GM03348 (cell line): Measurements from ENCODE around the gene CYTH4.
"Not testable (repeated sequence)": the region's sequence is repeated elsewhere in the genome, so short reads cannot be mapped to it uniquely, and the experiment has no call there.

Experiments
- DNase-seq: peaks from one replicate; pipeline ENCODE4 v3.0.0; 2012; ENCODE audit warnings: low spot score

Gene CYTH4

DNA sequence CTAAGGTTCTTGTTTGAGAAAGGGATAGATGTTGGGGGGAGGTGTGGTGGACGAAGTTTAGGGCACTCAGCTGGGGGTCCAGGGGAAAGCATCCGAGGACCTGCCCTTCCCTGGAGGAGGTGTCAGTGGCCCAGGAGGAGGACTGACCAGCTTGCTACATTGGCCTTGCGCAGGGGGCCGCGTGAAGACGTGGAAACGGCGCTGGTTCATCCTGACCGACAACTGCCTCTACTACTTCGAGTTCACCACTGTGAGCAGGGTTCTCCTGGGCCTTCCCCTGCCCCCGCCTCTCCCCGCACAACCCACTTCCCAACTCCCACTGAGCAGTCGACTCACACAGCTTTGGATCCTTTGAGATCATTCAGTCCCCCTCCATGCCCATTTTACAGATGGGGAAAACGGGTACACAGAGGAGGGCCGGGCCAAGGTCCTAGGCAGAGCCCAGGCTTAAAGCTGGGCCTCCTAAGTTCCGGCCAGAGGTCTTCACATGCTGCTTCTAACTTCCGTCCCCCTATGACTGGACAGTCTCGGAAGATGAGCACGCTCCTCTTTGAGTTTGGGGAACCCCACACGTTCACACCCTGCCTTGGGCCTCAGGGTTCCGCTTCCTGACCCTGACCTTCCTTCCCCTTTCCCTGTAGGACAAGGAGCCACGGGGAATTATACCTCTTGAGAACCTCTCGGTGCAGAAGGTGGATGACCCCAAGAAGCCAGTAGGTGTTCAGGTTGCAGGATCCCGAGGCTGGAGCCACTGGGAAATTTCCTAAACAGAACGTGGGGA, 28.7 kb downstream of the CYTH4 start:
- DNase-seq: no peak

DNA sequence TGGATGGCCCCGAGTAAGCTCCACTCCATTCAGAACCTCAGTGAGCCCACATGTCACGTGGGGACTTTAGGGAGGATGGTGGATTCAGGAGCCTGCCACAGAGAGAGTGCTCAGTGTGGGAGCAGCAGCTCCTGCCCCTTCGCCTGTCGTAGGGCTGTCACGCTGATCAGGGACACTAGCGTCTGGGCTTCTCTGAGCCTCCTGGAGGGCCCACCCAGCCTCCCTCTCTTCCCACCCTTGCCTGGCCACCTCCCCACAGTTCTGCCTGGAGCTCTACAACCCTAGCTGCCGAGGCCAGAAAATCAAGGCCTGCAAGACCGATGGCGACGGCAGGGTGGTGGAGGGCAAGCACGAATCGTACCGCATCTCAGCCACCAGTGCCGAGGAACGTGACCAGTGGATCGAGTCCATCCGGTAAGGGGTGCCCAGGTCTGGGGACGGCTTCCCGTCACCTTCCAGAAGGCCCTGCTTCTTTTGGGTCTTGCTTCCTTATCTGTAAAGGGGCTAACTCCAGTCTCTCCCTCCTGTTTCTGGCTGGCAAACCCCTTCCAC, 29.5 kb downstream of the CYTH4 start:
- no peak for DNase-seq

DNA sequence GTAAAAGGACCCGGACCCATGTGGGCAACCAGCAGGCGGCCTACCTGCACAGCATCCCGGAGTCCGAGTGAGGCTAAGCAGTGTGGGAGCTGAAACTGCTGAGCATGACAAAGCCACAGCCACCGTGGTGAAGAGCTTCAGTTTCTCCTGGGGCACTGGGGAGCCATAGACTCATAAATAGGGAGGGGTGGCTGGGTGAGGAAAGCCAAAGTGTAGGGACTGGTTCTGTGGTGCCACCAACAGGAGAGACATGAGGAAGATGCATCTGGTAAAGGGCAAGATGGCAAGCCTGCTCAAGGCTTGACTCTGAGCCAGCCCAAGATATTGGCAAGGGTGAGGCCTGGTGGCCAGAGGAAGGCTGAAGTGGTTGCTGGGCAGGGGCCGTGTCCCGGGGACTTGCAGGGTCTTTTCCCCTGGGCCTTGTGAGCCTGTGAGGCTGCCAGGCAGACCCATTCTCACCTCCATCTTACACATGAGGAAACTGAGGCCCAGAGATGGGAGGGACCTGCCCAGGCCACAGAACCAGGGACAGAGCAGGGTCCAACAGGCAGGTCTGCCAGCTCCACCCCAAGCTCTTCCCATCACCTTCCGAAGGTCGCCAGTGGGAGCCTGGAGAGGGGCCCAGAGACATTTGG, 30.4 kb downstream of the CYTH4 start:
- DNase-seq: no peak

DNA sequence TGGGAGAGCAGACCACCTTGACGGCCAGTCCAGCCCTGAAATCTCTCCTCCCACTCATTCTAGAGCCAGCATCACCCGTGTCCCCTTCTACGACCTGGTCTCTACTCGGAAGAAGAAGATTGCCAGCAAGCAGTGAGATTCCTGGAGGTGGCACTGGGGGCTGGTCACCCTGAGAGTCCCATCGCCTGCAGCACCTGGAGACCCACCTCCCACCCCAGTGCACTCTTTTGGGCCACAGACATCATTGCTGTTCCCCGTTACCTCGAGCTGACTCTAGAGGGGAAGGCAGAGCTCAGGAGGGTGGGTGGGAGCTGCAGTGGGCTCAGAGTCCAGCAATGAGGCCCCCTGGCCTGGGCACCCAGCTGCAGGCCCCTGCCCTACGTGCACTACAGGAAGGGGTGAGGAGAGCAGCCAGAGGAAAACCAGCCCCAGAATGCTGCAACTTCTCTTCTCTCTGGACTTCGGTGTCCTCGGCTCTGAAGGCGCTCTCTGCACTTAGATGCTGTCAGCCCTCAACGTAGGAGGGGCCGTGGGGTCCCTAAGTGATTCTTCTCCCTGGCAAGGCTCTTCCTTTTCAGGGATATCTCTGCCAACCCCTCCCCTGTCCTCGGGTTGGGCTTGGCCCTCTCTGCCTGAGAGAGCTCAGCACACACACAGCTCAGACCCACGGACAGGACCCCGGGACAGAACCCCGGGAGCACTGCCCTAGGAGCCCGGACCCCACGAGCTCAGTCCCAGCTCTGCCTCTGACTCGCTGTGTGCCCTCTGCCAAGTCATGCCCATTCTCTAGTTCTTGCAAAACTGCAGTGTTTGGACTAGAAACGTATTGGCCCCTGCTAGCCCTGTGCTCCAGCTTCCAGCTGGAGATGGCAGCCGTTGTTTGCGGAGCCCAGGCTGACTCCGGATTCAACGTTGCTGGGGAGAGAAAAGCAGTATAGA, 31.3 kb downstream of the CYTH4 start:
- peak; percentile 45 for DNase-seq

DNA sequence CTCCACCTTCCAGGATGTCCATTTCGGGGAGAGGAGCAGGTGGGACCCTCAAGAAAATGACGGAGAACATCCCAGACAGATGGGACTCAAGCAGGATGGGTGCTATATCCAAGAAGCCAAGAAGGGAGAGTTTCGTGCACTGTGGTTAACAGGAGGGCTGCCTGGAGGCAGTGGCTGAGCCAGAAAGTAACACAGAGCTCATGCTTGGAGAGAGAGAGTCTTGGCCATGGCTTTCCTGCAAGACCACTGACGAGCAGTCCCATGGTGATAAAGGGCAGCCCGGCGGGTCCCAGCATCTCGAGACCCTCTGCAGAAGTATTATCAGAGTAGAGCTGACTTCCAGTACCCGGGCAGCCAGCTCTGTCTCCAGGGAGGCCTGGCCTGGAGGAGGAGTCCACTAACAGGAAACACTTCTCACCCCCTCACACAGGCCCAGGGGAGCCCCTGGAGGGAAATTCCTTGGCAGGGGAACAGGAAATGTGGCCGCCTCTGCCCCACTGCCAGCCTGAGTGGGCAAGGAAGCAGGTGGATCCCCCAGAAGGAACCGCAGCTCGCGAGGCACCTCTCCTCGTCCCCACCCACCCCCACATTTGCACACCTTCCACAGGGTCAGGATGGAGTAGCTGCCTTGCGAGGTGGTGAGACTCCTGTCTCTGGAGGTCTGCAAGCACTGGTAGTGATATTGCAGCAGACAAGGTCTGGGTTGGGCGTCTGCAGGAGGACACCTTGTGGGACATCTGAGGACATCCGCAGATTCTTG, 32.2 kb downstream of the CYTH4 start:
- DNase-seq: no peak

DNA sequence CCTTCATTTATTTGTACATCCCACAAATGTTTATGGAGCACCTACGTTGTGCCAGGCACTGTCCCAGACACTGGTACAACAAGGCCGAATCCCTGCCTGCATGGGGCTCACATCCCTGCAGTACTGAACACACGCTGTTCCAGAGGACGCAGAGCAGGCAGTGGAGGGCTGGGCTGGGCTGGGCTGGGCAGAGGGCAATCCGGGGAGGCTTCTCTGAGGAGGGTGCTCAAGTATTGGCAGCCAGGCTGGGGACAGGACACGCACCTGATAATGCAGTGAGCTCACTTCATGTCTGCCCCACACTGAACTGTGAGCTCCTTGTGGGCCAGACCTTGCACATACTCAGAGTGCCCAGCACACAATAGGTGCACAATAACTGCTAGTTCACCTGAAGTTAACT, 34.1 kb downstream of the CYTH4 start:
- DNase-seq: no peak

DNA sequence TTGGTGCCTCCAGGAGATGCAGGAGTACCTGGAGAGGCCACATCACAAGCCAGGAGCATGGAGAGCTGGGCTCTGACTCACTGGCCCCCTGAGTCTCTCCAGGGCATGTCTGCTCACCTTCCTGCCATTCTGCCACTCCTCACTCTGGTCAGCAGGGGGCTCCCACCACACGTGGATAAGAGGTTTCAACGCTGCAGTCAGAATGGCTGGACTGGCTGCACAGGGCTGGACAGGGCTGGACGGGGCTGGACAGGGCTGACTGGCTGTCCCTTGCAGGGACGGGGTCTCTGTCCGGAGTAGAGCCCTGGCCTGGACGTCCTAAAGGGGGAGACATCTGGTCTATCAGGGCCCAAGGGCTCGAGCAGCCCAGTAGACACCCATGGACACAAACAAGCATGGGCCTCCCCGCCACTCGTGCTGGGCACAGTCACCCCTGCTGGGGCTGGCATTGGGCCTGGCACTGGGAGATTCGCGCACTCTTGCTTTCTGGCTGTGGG, 34.6 kb downstream of the CYTH4 start:
- DNase-seq: peak; percentile 93

DNA sequence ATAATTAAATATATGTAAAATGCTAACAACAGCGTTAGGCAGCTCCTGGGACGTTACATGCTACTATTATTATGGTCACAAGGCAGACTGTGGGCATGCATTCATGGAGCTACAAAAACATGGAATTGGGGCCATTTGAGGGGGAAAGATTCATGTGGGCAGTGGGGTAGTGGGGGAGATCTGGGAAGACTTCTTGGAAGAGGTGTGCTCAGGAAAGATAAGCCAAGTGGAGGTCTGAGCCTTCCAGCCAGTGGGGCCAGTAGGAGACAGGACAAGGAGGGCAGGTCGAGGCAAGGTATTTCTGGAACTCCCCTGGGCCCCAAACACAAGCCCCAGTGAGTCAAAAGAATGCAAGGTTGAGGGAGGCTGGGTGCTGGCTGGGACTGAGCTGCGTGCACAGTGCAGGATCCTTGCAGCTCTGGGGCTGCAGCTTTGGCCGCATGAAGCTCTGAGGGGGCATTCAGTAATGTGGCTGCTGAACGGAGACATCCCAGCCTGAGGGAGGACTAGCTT, 35.4 kb downstream of the CYTH4 start:
- DNase-seq: no peak

DNA sequence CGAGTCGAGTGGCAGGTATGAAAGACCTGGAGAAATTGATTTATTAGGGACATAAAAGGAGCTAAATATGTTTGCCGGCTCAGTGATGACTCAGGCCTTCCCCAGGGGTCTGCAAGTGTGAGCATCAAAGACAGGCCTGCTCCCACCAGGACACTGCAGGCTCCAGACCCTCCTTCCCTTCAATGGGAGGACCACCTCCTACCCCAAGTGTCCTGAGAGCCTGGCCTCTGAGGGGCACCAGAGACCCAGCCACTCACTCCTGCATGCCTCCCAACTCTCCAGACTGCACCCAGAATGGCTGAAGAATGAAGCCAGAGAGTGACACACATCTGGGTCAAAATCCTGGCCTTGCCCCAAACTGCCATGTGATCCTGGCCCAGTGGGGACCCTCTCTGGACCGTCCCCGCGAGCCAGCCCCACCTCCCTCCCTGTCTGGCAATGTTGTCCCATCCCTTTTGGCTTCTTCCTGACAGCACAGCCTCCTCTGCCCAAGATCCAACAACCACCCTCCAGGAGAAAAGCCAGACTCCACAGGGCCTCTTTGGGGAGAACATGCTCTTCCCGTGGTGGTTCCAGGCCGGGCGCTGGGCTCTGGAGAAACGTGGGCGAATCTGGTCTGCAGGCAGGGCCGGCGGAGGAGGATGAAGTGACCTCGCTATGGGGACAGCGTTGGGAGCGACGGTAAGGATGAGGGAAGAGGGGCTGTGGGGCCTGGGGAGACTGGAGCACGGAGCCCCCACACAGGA, 36.2 kb downstream of the CYTH4 start:
- no peak for DNase-seq

DNA sequence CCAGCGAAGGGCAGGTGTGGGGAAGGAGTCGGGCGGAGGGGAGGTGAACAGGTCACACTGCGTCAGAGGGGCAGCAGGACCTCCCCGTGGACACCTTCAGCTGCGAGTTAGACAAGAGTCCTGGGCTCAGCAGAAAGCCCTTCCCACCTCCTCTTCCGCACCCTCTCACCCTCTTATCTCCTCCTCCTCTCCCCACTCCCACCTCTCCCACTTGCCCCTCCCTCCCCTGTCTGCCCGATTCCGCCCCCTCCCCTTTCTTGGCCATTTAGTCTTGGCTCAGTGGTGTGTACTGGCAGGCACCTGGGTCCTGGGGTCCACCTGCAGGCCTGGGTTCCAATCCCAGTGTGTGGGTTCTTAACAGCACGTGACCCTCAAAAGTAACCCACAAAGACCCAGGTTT, 37.2 kb downstream of the CYTH4 start:
- no peak for DNase-seq

DNA sequence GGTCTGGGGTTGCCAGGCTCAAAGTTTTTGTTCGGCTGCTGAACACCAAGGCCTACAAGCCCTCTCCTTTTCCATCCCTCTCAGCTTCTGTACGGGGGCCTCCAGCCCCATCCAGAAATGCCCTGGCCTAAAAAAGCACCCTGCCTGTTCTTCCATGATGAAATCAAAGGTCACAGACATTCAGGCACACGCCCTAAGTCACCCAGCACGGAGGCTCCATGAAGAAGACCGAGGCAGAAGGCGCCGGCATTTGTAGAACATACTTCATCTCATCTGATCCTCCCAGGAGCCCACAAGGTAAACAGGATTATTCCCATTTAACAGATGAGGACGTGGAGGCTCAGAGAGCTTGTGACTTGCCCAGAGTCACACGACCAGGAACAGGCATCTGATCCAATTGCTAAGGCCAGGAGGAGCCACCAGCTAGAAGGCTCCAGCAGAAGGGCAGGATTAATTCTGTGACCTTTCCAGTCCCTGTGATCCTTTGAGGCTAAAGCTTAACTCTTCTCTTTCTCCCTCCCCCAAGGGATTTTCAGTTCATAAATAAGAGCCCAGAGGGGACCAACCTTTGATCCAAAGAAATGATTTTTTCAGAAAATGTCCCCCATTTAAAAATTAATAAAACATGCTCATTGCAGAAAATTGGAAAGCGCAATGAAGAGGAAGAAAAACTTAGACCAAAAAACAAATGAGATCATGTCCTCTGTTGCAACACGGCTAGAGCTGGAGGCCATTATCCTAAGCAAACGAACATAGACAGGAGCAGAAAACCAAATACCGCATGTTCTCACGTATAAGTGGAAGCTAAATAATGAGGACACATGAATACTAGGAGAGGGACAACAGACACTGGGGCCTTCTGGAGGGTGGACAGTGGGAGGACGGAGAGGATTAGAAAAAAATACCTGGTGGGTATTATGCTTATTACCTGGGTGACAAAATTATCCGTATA, 38.7 kb downstream of the CYTH4 start:
- DNase-seq: no peak

DNA sequence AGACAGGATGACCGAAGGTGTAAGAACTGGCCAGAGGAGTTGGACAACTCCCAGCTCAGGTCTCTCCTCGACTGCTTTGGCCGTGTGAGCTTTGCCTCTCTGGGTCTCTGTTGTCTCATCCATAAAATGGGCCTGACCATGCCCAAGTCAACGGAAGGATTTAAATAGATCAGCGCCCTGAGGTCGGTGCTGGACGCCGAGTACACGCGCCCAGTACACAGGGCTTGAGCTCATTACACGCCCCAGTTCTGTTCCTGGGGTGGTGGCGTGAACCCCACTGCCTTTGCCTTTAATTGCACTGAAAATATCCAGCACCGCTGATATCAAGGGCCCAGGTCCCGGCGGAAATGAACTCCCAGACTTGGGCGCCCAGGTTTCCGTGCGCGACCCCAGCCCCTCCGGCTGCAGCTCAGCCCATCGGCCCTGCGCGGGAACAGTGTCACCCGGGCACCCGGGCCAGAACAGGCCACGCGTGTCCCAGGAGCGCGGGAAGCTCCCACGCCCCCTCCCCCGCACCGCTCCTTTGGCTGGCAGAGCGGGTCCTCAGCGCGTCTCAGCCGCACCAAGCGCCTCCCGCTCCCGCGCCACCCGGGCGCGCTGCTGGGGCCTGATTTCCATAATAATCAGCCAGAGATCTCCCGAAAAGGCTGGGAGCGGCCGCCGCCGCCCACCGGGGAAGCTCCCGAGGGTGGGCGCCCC, 42.2 kb downstream of the CYTH4 start:
- DNase-seq: no peak

DNA sequence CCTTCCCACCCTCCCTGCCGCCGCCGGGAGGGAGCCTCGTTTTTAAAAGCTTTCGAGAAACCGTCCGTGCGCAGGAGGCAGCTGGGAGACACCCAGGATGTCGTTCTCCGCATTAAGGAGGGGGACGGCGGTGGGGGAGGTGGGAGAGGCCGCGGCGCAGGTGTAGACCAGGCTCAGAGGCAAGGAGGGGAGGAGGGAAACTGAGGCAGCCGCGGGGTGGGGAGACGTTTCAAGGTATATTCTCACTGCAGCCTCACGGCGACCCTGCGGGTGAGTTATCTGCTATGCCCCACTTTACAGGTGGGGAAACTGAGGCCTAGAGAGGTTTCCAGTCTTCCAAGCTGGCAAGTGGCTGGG, 42.7 kb downstream of the CYTH4 start:
- DNase-seq: no peak

DNA sequence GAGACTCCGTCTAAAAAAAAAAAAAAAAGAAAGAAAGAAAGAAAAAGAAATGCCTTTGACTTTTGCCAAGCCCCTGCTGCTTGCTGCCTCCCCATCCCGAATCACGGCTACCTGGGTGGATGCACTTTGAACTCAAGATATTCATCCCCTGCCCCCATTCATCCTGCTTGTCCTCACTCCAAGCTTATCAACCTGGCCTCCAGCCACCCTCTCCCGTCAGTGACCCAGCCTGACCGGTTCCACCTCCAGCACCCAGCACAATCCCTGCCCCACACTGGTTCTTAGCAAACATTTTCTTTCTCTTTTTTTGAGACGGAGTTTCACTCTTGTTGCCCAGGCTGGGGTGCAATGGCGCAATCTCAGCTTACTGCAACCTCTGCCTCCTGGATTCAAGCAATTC, 44.4 kb downstream of the CYTH4 start:
- DNase-seq: no peak

DNA sequence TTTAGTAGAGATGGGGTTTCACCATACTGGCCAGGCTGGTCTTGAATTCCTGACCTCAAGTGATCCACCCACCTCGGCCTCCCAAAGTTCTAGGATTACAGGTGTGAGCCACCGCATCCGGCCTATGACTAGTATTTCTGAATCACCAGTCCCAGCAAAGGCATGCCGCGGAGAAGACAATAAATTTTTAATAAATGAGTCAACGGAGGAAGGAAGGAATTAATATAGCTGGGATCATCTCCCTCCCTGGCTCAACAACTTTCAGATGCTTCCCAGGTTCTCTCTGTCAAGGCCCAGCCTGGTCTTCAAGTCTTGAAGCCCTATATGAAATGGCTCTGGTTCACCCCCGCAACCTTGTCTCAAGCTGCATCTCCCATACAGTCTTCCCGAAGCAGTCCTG, 45.7 kb downstream of the CYTH4 start:
- DNase-seq: peak; percentile 80

DNA sequence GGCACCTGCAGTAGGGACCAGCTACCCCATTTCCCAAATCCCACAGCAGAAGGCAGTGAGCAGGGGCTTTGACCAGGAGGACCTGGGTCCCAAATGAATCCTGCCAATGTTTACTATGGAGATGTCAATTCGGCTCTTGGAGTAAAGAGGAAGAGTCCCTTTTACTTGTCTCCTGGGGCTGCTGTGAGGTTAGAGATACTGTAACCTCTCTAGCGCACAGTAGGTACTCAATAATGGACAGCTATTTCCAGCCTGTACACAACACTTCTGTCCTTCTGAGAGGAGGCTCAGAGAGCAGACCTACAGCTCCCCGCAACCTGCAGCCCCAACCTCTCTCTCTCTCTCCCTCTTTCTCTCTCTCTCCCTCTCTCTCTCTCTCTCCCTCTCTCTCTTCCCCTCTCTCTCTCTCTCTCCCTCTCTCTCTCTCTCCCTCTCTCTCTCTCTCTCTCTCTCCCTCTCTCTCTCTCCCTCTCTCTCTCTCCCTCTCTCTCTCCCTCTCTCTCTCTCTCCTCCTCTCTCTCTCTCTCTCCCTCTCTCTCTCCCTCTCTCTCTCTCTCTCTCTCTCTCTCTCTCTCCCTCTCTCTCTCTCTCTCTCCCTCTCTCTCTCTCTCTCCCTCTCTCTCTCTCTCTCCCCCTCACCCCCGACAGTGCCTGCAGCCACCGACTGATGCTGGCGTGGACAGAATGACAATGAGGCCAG, 46.4 kb downstream of the CYTH4 start:
- not testable (repeated sequence) for DNase-seq

DNA sequence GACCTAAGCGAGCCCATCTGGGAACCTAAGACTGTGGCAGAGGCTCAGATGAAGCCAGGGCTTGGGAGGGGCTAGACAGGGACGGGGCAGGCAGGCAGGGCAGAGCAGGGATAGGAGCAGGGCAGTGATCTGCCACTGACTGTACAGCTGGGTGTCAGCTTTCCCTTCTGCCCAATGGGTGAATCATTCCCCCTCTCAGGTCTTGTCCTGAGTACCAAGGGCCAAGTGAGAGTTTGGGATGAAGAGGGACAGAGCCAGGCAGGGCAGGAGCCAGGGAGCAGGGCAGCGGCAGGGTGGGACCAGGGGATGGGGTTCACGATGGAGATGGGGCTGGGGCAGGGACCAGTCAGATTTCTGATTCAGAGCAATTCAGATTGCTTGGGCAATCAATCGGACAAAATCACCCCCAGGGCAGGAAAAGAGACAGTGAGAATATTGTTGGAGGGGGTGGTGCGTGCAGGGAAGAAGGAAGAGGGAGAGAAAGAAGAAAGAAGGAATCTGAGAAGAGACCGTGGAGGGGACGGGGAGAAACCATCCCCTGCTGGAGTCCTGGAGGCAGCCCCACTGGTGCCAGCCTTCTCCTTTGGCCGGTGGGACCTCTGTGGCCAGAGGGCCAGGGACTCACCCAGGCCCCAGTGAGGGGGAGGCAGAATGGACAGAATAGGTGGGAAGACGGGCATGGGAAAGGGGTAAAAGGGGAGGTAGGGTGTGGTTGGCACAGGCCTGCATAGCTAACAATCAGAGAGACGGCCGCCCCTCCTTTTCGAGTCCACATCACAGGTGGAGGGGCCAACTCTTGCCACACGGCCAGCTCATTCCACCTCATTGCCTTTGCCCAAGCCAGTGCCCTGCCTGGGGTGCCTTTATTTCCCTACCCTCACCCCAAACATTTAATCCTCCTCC, 47.2 kb downstream of the CYTH4 start:
- DNase-seq: peak; percentile 56
